OCI-LY7 (cell line): ENCODE data around the gene SLC16A9. TPM values are rescaled to one million over a fixed set of nuclear protein-coding genes. Genes with fewer than 3 reads are reported as not detected.

Source experiments
- BruUV-seq: library from RNA; stranded (reverse); fragments of 400-500 nt; replicated peaks from 2 replicates; lab custom pipeline; 2021; lab: Mats Ljungman, UMichigan
- CTCF ChIA-PET: fragments of 300-600 bp; sonication (Branson Sonifier 250); formaldehyde crosslinking; loops from one replicate; lab custom pipeline; 2022; ENCODE audit warnings: antibody characterized with exemption; ENCODE audit not compliant: unreplicated experiment; lab: Charles Lee
- POLR2A ChIA-PET: fragments of 300-600 bp; sonication (Branson Sonifier 250); formaldehyde crosslinking; loops from one replicate; lab custom pipeline; 2022; ENCODE audit warnings: antibody characterized with exemption; lab: Charles Lee
- DNase-seq: peaks from one replicate; pipeline ENCODE4 v3.0.0-alpha.2; 2015; ENCODE audit warnings: low spot score
- H2AFZ ChIP-seq: fragments of 200-600 bp; sonication (generic), shearing (Covaris generic); 2 replicates; pipeline ENCODE4 v1.6.1; 2014; ENCODE audit warnings: mild to moderate bottlenecking, antibody characterized with exemption, low read length, moderate library complexity
- H3K27ac ChIP-seq: fragments of 200-600 bp; sonication (generic); 2 replicates; pipeline ENCODE4 v1.5.1; 2014; ENCODE audit warnings: mixed run types, low read depth, mild to moderate bottlenecking, moderate library complexity, low read length, inconsistent platforms; ENCODE audit not compliant: poor library complexity, severe bottlenecking
- H3K36me3 ChIP-seq: fragments of 200-600 bp; sonication (generic); 2 replicates; pipeline ENCODE4 v1.6.1; 2014; ENCODE audit warnings: mild to moderate bottlenecking, antibody characterized with exemption, low read length, moderate library complexity, mixed read lengths; ENCODE audit not compliant: insufficient read depth
- H3K4me1 ChIP-seq: fragments of 200-600 bp; sonication (generic); 2 replicates; pipeline ENCODE4 v1.5.1; 2014; ENCODE audit warnings: mild to moderate bottlenecking, low read length; ENCODE audit not compliant: insufficient read depth, poor library complexity, severe bottlenecking
- H3K4me2 ChIP-seq: fragments of 200-600 bp; sonication (generic); 2 replicates; pipeline ENCODE4 v1.6.1; 2014; ENCODE audit warnings: mild to moderate bottlenecking, low read length
- H3K4me3 ChIP-seq: fragments of 200-600 bp; sonication (generic); 2 replicates; pipeline ENCODE4 v1.5.1; 2014; ENCODE audit warnings: mild to moderate bottlenecking, low read depth, low read length; ENCODE audit not compliant: poor library complexity, severe bottlenecking
- H3K79me2 ChIP-seq: fragments of 200-600 bp; sonication (generic); 2 replicates; pipeline ENCODE4 v1.6.1; 2016; ENCODE audit warnings: low read depth, mild to moderate bottlenecking, low read length, moderate library complexity, mixed read lengths; ENCODE audit not compliant: insufficient read depth
- H3K9me2 ChIP-seq: fragments of 200-600 bp; sonication (generic); 2 replicates; pipeline ENCODE4 v1.6.1; 2016; ENCODE audit warnings: mild to moderate bottlenecking, low read length, mixed read lengths; ENCODE audit not compliant: insufficient read depth
- H3K9me3 ChIP-seq: fragments of 200-600 bp; sonication (generic); 2 replicates; pipeline ENCODE4 v1.6.1; 2014; ENCODE audit warnings: mild to moderate bottlenecking, mixed run types, low read length, mixed read lengths
- H4K20me1 ChIP-seq: fragments of 200-600 bp; sonication (generic); 2 replicates; pipeline ENCODE4 v1.6.1; 2014; ENCODE audit warnings: mild to moderate bottlenecking, antibody characterized with exemption, low read length, moderate library complexity, mixed read lengths; ENCODE audit not compliant: insufficient read depth
- EZH2phosphoT487 ChIP-seq: fragments of 200-600 bp; sonication (generic); IDR thresholded peaks from 2 replicates; pipeline ENCODE4 v1.6.1; 2018; ENCODE audit warnings: low read depth, borderline replicate concordance, mild to moderate bottlenecking, mixed run types, antibody characterized with exemption, low read length, moderate library complexity, mixed read lengths
- intact Hi-C: fragments of 100-400 bp; cut with micrococcal nuclease; formaldehyde crosslinking; loops from one replicate; pipeline ENCODE4 v1.10.0; 2022; ENCODE audit not compliant: unreplicated experiment
- total RNA-seq, 2 experiments: library from RNA; depleted of rRNA in 1 of 2; stranded (reverse); fragments of >200 nt in 1 of 2; shearing (Covaris generic) in 1 of 2; gene quantifications; 2 replicates each; pipeline ENCODE4 v1.2.3, GENCODE V29; 2014 to 2022
- TF ChIP-seq, protein P1 (sequence below): fragments of 200-600 bp; sonication (generic); conservative IDR thresholded peaks from 2 replicates; pipeline ENCODE4 v1.5.1; 2014; ENCODE audit warnings: mild to moderate bottlenecking, antibody characterized with exemption, low read length, moderate library complexity, mixed read lengths

The SLC16A9 gene
- total RNA-seq, 2 experiments from 2014 or later = not detected

GRCh38 chr10:59623133-59624121, 86.2 kb downstream of the SLC16A9 start:
- Histone ChIP-seq H3K36me3 (no peaks in the 10 kb centered on the region), H2AFZ (no peak overlapping the region), H3K79me2 (no peaks in the 10 kb centered on the region), H3K9me3 (no peaks in the 10 kb centered on the region), H3K27ac (no peak overlapping the region), H3K4me1 (no peaks in the 10 kb centered on the region), H4K20me1 (no peaks in the 10 kb centered on the region), H3K4me2 (no peak overlapping the region), H3K9me2 (no peaks in the 10 kb centered on the region), H3K4me3 (no peak overlapping the region)
- POLR2A ChIA-PET = interaction anchor here (0.5 to 0.7 kb wide), 3 partner anchors 197 to 470 kb away, joined by 3 to 4 read pairs (median 3); no protein-coding TSS in a partner anchor
- no peak for DNase-seq
- no peak for TF ChIP-seq EZH2phosphoT487
- TF ChIP-seq, protein P1, sequence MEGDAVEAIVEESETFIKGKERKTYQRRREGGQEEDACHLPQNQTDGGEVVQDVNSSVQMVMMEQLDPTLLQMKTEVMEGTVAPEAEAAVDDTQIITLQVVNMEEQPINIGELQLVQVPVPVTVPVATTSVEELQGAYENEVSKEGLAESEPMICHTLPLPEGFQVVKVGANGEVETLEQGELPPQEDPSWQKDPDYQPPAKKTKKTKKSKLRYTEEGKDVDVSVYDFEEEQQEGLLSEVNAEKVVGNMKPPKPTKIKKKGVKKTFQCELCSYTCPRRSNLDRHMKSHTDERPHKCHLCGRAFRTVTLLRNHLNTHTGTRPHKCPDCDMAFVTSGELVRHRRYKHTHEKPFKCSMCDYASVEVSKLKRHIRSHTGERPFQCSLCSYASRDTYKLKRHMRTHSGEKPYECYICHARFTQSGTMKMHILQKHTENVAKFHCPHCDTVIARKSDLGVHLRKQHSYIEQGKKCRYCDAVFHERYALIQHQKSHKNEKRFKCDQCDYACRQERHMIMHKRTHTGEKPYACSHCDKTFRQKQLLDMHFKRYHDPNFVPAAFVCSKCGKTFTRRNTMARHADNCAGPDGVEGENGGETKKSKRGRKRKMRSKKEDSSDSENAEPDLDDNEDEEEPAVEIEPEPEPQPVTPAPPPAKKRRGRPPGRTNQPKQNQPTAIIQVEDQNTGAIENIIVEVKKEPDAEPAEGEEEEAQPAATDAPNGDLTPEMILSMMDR = no peak
- no TSS peak for BruUV-seq
- intact Hi-C loops = loop anchor here (2.0 to 10.0 kb wide), 2 partner anchors 383 to 811 kb away; no protein-coding TSS in a partner anchor
- CTCF ChIA-PET = interaction anchor here (1.0 kb wide), 1 partner anchor 26 kb away, joined by 4 read pairs; no protein-coding TSS in a partner anchor

GRCh38 chr10:59622320-59623132, 87.1 kb downstream of the SLC16A9 start:
- H3K9me3 ChIP-seq = no peaks in the 10 kb centered on the region
- no peaks in the 10 kb centered on the region for H4K20me1 ChIP-seq
- peak; percentile 54 for DNase-seq
- no peaks in the 10 kb centered on the region for H3K36me3 ChIP-seq
- no peaks in the 10 kb centered on the region for H3K79me2 ChIP-seq
- H3K4me1 ChIP-seq = no peaks in the 10 kb centered on the region
- BruUV-seq = no TSS peak
- no peak overlapping the region for H3K27ac ChIP-seq
- intact Hi-C loops = loop anchor here (1.0 to 10.0 kb wide), 3 partner anchors 382 to 840 kb away; no protein-coding TSS in a partner anchor
- no peak overlapping the region for H3K4me2 ChIP-seq
- H2AFZ ChIP-seq = no peak overlapping the region
- H3K4me3 ChIP-seq = no peak overlapping the region
- POLR2A ChIA-PET = interaction anchor here (0.5 to 0.7 kb wide), 5 partner anchors 150 to 471 kb away, joined by 3 to 5 read pairs (median 3); no protein-coding TSS in a partner anchor
- no peaks in the 10 kb centered on the region for H3K9me2 ChIP-seq
- no peak for TF ChIP-seq EZH2phosphoT487
- TF ChIP-seq, protein P1 = peak; percentile 76
- CTCF ChIA-PET = no interaction called here
